NCI-H187 treated with DMSO at 0.1 percent for 48 hours (cell line): ENCODE data around the gene TOMM40L.
"Not testable (repeated sequence)": the region's sequence is repeated elsewhere in the genome, so short reads cannot be mapped to it uniquely, and the experiment has no call there.

Experiments
- DNase-seq: peaks from one replicate; lab custom pipeline; 2025; lab: John Stamatoyannopoulos, UW

TOMM40L gene

GRCh38 chr1:161257109-161257508 lies 31.2 kb downstream of the TOMM40L start:
- not testable (repeated sequence) for DNase-seq

GRCh38 chr1:161258439-161259344 lies 32.8 kb downstream of the TOMM40L start, which contains the start of gene PCP4L1:
PCP4L1 (plus strand) TSS chr1:161258745; CDS start chr1:161258975, 230 bp downstream.
- peak; percentile 49 for DNase-seq

GRCh38 chr1:161259345-161259702 lies 33.5 kb downstream of the TOMM40L start:
- no peak for DNase-seq

GRCh38 chr1:161259765-161260164 lies 33.9 kb downstream of the TOMM40L start:
- DNase-seq, result no peak

GRCh38 chr1:161260376-161261260 lies 34.8 kb downstream of the TOMM40L start:
- DNase-seq, result no peak

GRCh38 chr1:161261261-161262235 lies 35.7 kb downstream of the TOMM40L start:
- DNase-seq, result no peak

- no peak for DNase-seq
Measured at GRCh38 chr1:161265305-161265704, 39.4 kb downstream of the TOMM40L start.

GRCh38 chr1:161266202-161266601 lies 40.3 kb downstream of the TOMM40L start:
- DNase-seq, result no peak

- DNase-seq, result no peak
Measured at GRCh38 chr1:161266836-161267235, 41.0 kb downstream of the TOMM40L start.

- DNase-seq, result no peak
Measured at GRCh38 chr1:161267321-161267720, 41.5 kb downstream of the TOMM40L start.

GRCh38 chr1:161273402-161273801 lies 47.5 kb downstream of the TOMM40L start:
- no peak for DNase-seq

GRCh38 chr1:161274874-161275273 lies 49.0 kb downstream of the TOMM40L start:
- DNase-seq, result no peak
